ENCODE data around the gene NCOA3.

NCOA3 gene

GRCh38 chr20:47609001-47609400 lies 107.3 kb downstream of the NCOA3 start:
- DNase-seq (ENCODE audit: low read depth), result no peak
- H3K4me3 ChIP-seq (ENCODE audit: low read depth, low read length), result no peak overlapping the region
- no peak for TF ChIP-seq CTCF (IDR thresholded peaks at IDR 0.05; ENCODE audit: low read depth, low read length, missing control alignments)

GRCh38 chr20:47610247-47610944 lies 108.7 kb downstream of the NCOA3 start:
- no peak for TF ChIP-seq CTCF (IDR thresholded peaks at IDR 0.05; ENCODE audit: low read depth, low read length, missing control alignments)
- H3K4me3 ChIP-seq (ENCODE audit: low read depth, low read length), result no peak overlapping the region
- DNase-seq (ENCODE audit: low read depth), result peak; percentile 25

- no peak overlapping the region for H3K4me3 ChIP-seq (ENCODE audit: low read depth, low read length)
- DNase-seq (ENCODE audit: low read depth), result no peak
- no peak for TF ChIP-seq CTCF (IDR thresholded peaks at IDR 0.05; ENCODE audit: low read depth, low read length, missing control alignments)
These were observed 109.2 kb downstream of the NCOA3 start for GRCh38 chr20:47610945-47611250.

- DNase-seq (ENCODE audit: low read depth), result no peak
- no peak overlapping the region for H3K4me3 ChIP-seq (ENCODE audit: low read depth, low read length)
- no peak for TF ChIP-seq CTCF (IDR thresholded peaks at IDR 0.05; ENCODE audit: low read depth, low read length, missing control alignments)
These were observed 110.1 kb downstream of the NCOA3 start for GRCh38 chr20:47611785-47612184.

- TF ChIP-seq CTCF (IDR thresholded peaks at IDR 0.05; ENCODE audit: low read depth, low read length, missing control alignments), result no peak
- DNase-seq (ENCODE audit: low read depth), result no peak
These were observed 111.0 kb downstream of the NCOA3 start for GRCh38 chr20:47612670-47613069.

GRCh38 chr20:47614703-47615309 lies 113.1 kb downstream of the NCOA3 start:
- no peak for TF ChIP-seq CTCF (IDR thresholded peaks at IDR 0.05; ENCODE audit: low read depth, low read length, missing control alignments)
- no peak overlapping the region for H3K4me3 ChIP-seq (ENCODE audit: low read depth, low read length)
- no peak for DNase-seq (ENCODE audit: low read depth)

More at GRCh38 chr20:47612670-47613069, 111.0 kb downstream of the NCOA3 start:
- no peak overlapping the region for H3K4me3 ChIP-seq (ENCODE audit: low read depth, low read length)

- DNase-seq (ENCODE audit: low read depth), result no peak
- TF ChIP-seq CTCF (IDR thresholded peaks at IDR 0.05; ENCODE audit: low read depth, low read length, missing control alignments), result no peak
- no peak overlapping the region for H3K4me3 ChIP-seq (ENCODE audit: low read depth, low read length)
These were observed 116.8 kb downstream of the NCOA3 start for GRCh38 chr20:47618479-47618878.

Data from GM12864 (cell line).